IPS-15b (cell line): ENCODE measurements around the gene PTPN21.
"Not testable (repeated sequence)": the region's sequence is repeated elsewhere in the genome, so short reads cannot be mapped to it uniquely, and the experiment has no call there.

Experiments
- H3K27me3 ChIP-seq: one replicate; pipeline ENCODE4 v1.6.1; 2013; ENCODE audit warnings: low read length; ENCODE audit not compliant: control insufficient read depth, insufficient read depth
- H3K36me3 ChIP-seq: one replicate; pipeline ENCODE4 v1.6.1; 2013; ENCODE audit warnings: low read length; ENCODE audit not compliant: control insufficient read depth, insufficient read depth
- H3K4me1 ChIP-seq: one replicate; pipeline ENCODE4 v1.6.1; 2013; ENCODE audit warnings: mild to moderate bottlenecking, low read length; ENCODE audit not compliant: control insufficient read depth, insufficient read depth
- H3K4me3 ChIP-seq: one replicate; pipeline ENCODE4 v1.5.1; 2013; ENCODE audit warnings: low read depth, low read length
- H3K9ac ChIP-seq: one replicate; pipeline ENCODE4 v1.6.1; 2013; ENCODE audit warnings: low read depth, mild to moderate bottlenecking, low read length
- H3K9me3 ChIP-seq: one replicate; pipeline ENCODE4 v1.6.1; 2013; ENCODE audit warnings: mild to moderate bottlenecking, low read length; ENCODE audit not compliant: control insufficient read depth, insufficient read depth

Gene PTPN21

GRCh38 chr14:88551094-88551870 lies 3.5 kb downstream of the PTPN21 start:
- Histone ChIP-seq H3K36me3 (no peaks in the 10 kb centered on the region), H3K9me3 (no peaks in the 10 kb centered on the region), H3K4me1 (no peaks in the 10 kb centered on the region), H3K9ac (peak overlapping the region; percentile 78), H3K4me3 (peak overlapping the region; percentile 70), H3K27me3 (peaks cover 15% of the 10 kb centered on the region)

GRCh38 chr14:88550078-88550477 lies 4.7 kb downstream of the PTPN21 start:
- peaks cover 15% of the 10 kb centered on the region for H3K27me3 ChIP-seq
- no peaks in the 10 kb centered on the region for H3K4me1 ChIP-seq
- H3K9me3 ChIP-seq: no peaks in the 10 kb centered on the region
- H3K9ac ChIP-seq: no peak overlapping the region
- H3K4me3 ChIP-seq: no peak overlapping the region
- no peaks in the 10 kb centered on the region for H3K36me3 ChIP-seq

- Histone ChIP-seq H3K9me3 (no peaks in the 10 kb centered on the region), H3K4me1 (no peaks in the 10 kb centered on the region), H3K27me3 (peaks cover 2% of the 10 kb centered on the region), H3K36me3 (no peaks in the 10 kb centered on the region), H3K4me3 (no peak overlapping the region), H3K9ac (no peak overlapping the region)
Measured at GRCh38 chr14:88547386-88547780, 7.4 kb downstream of the PTPN21 start.

- H3K27me3 ChIP-seq: no peaks in the 10 kb centered on the region
- H3K4me3 ChIP-seq: no peak overlapping the region
- H3K4me1 ChIP-seq: no peaks in the 10 kb centered on the region
- H3K9ac ChIP-seq: no peak overlapping the region
- H3K36me3 ChIP-seq: no peaks in the 10 kb centered on the region
- no peaks in the 10 kb centered on the region for H3K9me3 ChIP-seq
Measured at GRCh38 chr14:88546621-88547385, 8.0 kb downstream of the PTPN21 start.

- no peak overlapping the region for H3K4me3 ChIP-seq
- no peaks in the 10 kb centered on the region for H3K36me3 ChIP-seq
- H3K9ac ChIP-seq: no peak overlapping the region
- no peaks in the 10 kb centered on the region for H3K4me1 ChIP-seq
- H3K9me3 ChIP-seq: no peaks in the 10 kb centered on the region
- H3K27me3 ChIP-seq: no peaks in the 10 kb centered on the region
Measured at GRCh38 chr14:88545256-88545655, 9.6 kb downstream of the PTPN21 start.

- Histone ChIP-seq H3K9ac (no peak overlapping the region), H3K4me3 (no peak overlapping the region), H3K9me3 (no peaks in the 10 kb centered on the region), H3K36me3 (no peaks in the 10 kb centered on the region), H3K4me1 (no peaks in the 10 kb centered on the region), H3K27me3 (no peaks in the 10 kb centered on the region)
Measured at GRCh38 chr14:88542857-88543795, 11.7 kb downstream of the PTPN21 start.

- H3K4me3 ChIP-seq: no peak overlapping the region
- H3K4me1 ChIP-seq: no peaks in the 10 kb centered on the region
- no peaks in the 10 kb centered on the region for H3K9me3 ChIP-seq
- no peaks in the 10 kb centered on the region for H3K27me3 ChIP-seq
- H3K9ac ChIP-seq: no peak overlapping the region
- H3K36me3 ChIP-seq: no peaks in the 10 kb centered on the region
Measured at GRCh38 chr14:88541324-88541723, 13.5 kb downstream of the PTPN21 start.

- Histone ChIP-seq H3K4me1 (no peaks in the 10 kb centered on the region), H3K9me3 (no peaks in the 10 kb centered on the region), H3K9ac (no peak overlapping the region), H3K27me3 (no peaks in the 10 kb centered on the region), H3K36me3 (no peaks in the 10 kb centered on the region), H3K4me3 (no peak overlapping the region)
Measured at GRCh38 chr14:88535813-88536212, 19.0 kb downstream of the PTPN21 start.

- Histone ChIP-seq H3K27me3 (no peaks in the 10 kb centered on the region), H3K4me3 (no peak overlapping the region), H3K9me3 (no peaks in the 10 kb centered on the region), H3K36me3 (no peaks in the 10 kb centered on the region), H3K9ac (no peak overlapping the region), H3K4me1 (no peaks in the 10 kb centered on the region)
Measured at GRCh38 chr14:88535149-88535548, 19.7 kb downstream of the PTPN21 start.

GRCh38 chr14:88533064-88533602 lies 21.7 kb downstream of the PTPN21 start:
- no peaks in the 10 kb centered on the region for H3K4me1 ChIP-seq
- no peaks in the 10 kb centered on the region for H3K36me3 ChIP-seq
- H3K9ac ChIP-seq: no peak overlapping the region
- no peak overlapping the region for H3K4me3 ChIP-seq
- H3K27me3 ChIP-seq: no peaks in the 10 kb centered on the region
- H3K9me3 ChIP-seq: no peaks in the 10 kb centered on the region

GRCh38 chr14:88529889-88530288 lies 24.9 kb downstream of the PTPN21 start:
- not testable (repeated sequence) for H3K9me3 ChIP-seq, H3K9ac ChIP-seq, H3K4me1 ChIP-seq, H3K36me3 ChIP-seq, H3K27me3 ChIP-seq, H3K4me3 ChIP-seq
